Measurements from ENCODE around the gene TIMM44. TPM values are rescaled to one million over a fixed set of nuclear protein-coding genes. Genes with fewer than 3 reads are reported as not detected.
"Not testable (repeated sequence)": the region's sequence is repeated elsewhere in the genome, so short reads cannot be mapped to it uniquely, and the experiment has no call there.

Gene TIMM44
- total RNA-seq, 1 experiment from 2014 or later: 114 TPM

DNA sequence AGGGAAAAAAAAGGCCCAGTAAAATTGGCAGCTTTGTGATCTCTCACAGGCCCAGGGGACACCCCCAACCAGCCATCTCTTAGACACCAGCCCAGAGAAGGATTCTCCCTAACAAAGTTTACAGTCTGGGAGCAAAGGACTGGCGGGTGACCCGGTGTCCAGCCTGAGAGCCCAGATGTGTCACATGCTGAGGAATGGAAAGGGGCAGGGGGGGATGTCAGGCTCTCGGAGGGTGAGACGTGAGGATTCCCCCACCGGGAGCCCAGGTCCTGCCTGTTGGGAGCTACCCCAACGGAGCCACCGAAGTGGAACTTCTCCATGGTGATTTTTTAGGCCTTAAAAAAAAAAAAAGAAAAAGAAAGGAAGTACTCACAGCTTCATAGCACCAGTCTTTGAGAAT is 12.7 kb downstream of the TIMM44 start:
- H4K5ac ChIP-seq (ENCODE audit: insufficient read length, low read depth, low read length): no peak overlapping the region
- no peak overlapping the region for H3K27ac Mint-ChIP-seq
- no peak overlapping the region for H3K27ac ChIP-seq (ENCODE audit: insufficient read length, low read depth, low read length)
- H3K56ac ChIP-seq (ENCODE audit: insufficient read length, low read depth, low read length): no peak overlapping the region
- H3K79me2 ChIP-seq (ENCODE audit: insufficient read depth, low read length): no peaks in the 10 kb centered on the region
- H3K14ac ChIP-seq (ENCODE audit: insufficient read depth, low read length): no peak overlapping the region
- no peaks in the 10 kb centered on the region for H3K79me1 ChIP-seq (ENCODE audit: insufficient read depth, low read depth, low read length, poor library complexity, severe bottlenecking)
- H3K4me1 ChIP-seq (ENCODE audit: insufficient read depth, low read length): 0 out of 2 replicates have a peak, but pooled peaks cover 4% of the 10 kb centered on the region
- H3K36me3 Mint-ChIP-seq (ENCODE audit: insufficient read depth in 1 of 3, low read depth in 3 of 3): peaks cover 18 to 65% (median 45%) of the 10 kb centered on the region in 3 experiments; a peak in 6 of 7 replicates
- H3K4me2 ChIP-seq (ENCODE audit: insufficient read depth, insufficient read length, low read length): no peak overlapping the region
- peaks cover 4 to 9% of the 10 kb centered on the region in 2 experiments for H3K4me1 Mint-ChIP-seq
- no peak overlapping the region for H2BK5ac ChIP-seq (ENCODE audit: insufficient read length, low read length)
- H3T11ph ChIP-seq (ENCODE audit: low read length): no peak overlapping the region
- H3K9me3 Mint-ChIP-seq: no peaks in the 10 kb centered on the region
- H3K23me2 ChIP-seq (ENCODE audit: insufficient read length, low read depth, low read length, poor library complexity, severe bottlenecking): no peaks in the 10 kb centered on the region
- H3K9ac ChIP-seq (ENCODE audit: extremely low read depth, insufficient read length, low read length): no peak overlapping the region
- no peak overlapping the region; a peak in 1 of 5 replicates for H3K4me3 Mint-ChIP-seq
- no peak overlapping the region for H4K91ac ChIP-seq (ENCODE audit: insufficient read length, low read depth, low read length)
- WGBS (ENCODE audit: extremely low coverage, insufficient read length, low lambda C conversion rate): no CpG with 5 or more reads among the region's 7 CpGs
- no peaks in the 10 kb centered on the region for H3K9me3 ChIP-seq (ENCODE audit: control insufficient read depth, low read depth, low read length)
- no peak overlapping the region for H2AFZ ChIP-seq (ENCODE audit: low read length)
- no peak overlapping the region for H2BK120ac ChIP-seq (ENCODE audit: low read depth, low read length, poor library complexity, severe bottlenecking)
- H2AK5ac ChIP-seq (ENCODE audit: insufficient read length, low read length): no peak overlapping the region
- no peak for DNase-seq
- H4K20me1 ChIP-seq (ENCODE audit: control insufficient read depth, insufficient read depth, insufficient read length): no peaks in the 10 kb centered on the region
- H3K23ac ChIP-seq (ENCODE audit: insufficient read length, low read depth, low read length): no peak overlapping the region
- H3K27me3 ChIP-seq (ENCODE audit: insufficient read depth, low read length): no peaks in the 10 kb centered on the region
- no peaks in the 10 kb centered on the region for H3K27me3 Mint-ChIP-seq (ENCODE audit: low read depth)
- no peak for TF ChIP-seq CTCF (conservative IDR thresholded peaks at IDR 0.05)
- H3K4ac ChIP-seq (ENCODE audit: low read depth, low read length): no peak overlapping the region
- no peak overlapping the region for H2BK15ac ChIP-seq (ENCODE audit: low read depth, low read length)
- H4K8ac ChIP-seq (replicated peaks; ENCODE audit: insufficient read length, low read depth, low read length): no peak overlapping the region
- no peak overlapping the region for H3K18ac ChIP-seq (ENCODE audit: insufficient read length, low read depth, low read length)
- H2BK20ac ChIP-seq (ENCODE audit: low read depth, low read length, poor library complexity, severe bottlenecking): no peak overlapping the region
- H2BK12ac ChIP-seq (ENCODE audit: insufficient read length, low read depth, low read length): no peak overlapping the region

DNA sequence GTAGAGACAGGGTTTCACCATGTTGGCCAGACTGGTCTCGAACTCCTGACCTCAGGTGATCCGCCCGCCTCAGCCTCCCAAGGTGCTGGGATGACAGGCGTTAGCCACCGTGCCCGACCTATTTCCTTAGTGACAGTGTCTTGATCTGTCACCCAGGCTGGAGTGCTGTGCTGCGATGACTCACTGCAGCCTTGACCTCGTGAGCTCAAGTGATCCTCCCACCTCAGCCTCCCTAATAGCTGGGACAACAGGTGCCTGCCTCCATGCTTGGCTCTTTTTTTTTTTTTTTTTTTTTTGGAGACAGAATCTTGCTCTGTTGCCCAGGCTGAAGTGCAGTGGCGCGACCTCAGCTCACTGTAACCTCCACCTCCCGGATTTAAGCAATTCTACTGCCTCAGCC is 13.4 kb downstream of the TIMM44 start:
- not testable (repeated sequence) for H3K14ac ChIP-seq (ENCODE audit: insufficient read depth, low read length); H3K4me1 Mint-ChIP-seq; H4K20me1 ChIP-seq (ENCODE audit: control insufficient read depth, insufficient read depth, insufficient read length); H2AFZ ChIP-seq (ENCODE audit: low read length); DNase-seq; H4K91ac ChIP-seq (ENCODE audit: insufficient read length, low read depth, low read length); H3K4me2 ChIP-seq (ENCODE audit: insufficient read depth, insufficient read length, low read length); H3K79me1 ChIP-seq (ENCODE audit: insufficient read depth, low read depth, low read length, poor library complexity, severe bottlenecking); H3T11ph ChIP-seq (ENCODE audit: low read length); H3K27ac Mint-ChIP-seq; H2BK20ac ChIP-seq (ENCODE audit: low read depth, low read length, poor library complexity, severe bottlenecking); H3K56ac ChIP-seq (ENCODE audit: insufficient read length, low read depth, low read length); H3K23ac ChIP-seq (ENCODE audit: insufficient read length, low read depth, low read length); H3K27ac ChIP-seq (ENCODE audit: insufficient read length, low read depth, low read length); H2BK12ac ChIP-seq (ENCODE audit: insufficient read length, low read depth, low read length); H2AK5ac ChIP-seq (ENCODE audit: insufficient read length, low read length); H3K23me2 ChIP-seq (ENCODE audit: insufficient read length, low read depth, low read length, poor library complexity, severe bottlenecking); H3K27me3 Mint-ChIP-seq (ENCODE audit: low read depth); H3K9me3 ChIP-seq (ENCODE audit: control insufficient read depth, low read depth, low read length); H4K8ac ChIP-seq (replicated peaks; ENCODE audit: insufficient read length, low read depth, low read length); H2BK120ac ChIP-seq (ENCODE audit: low read depth, low read length, poor library complexity, severe bottlenecking); H3K4me1 ChIP-seq (ENCODE audit: insufficient read depth, low read length); H2BK5ac ChIP-seq (ENCODE audit: insufficient read length, low read length); H3K27me3 ChIP-seq (ENCODE audit: insufficient read depth, low read length); H3K9ac ChIP-seq (ENCODE audit: extremely low read depth, insufficient read length, low read length); H4K5ac ChIP-seq (ENCODE audit: insufficient read length, low read depth, low read length); H3K4me3 Mint-ChIP-seq; H3K4ac ChIP-seq (ENCODE audit: low read depth, low read length); H3K79me2 ChIP-seq (ENCODE audit: insufficient read depth, low read length); H3K9me3 Mint-ChIP-seq; H3K18ac ChIP-seq (ENCODE audit: insufficient read length, low read depth, low read length); H2BK15ac ChIP-seq (ENCODE audit: low read depth, low read length)
- peaks cover 13 to 58% (median 38%) of the 10 kb centered on the region in 3 experiments; a peak in 6 of 7 replicates for H3K36me3 Mint-ChIP-seq (ENCODE audit: insufficient read depth in 1 of 3, low read depth in 3 of 3)
- WGBS (ENCODE audit: extremely low coverage, insufficient read length, low lambda C conversion rate): no CpG with 5 or more reads among the region's 11 CpGs
